GM21390 (cell line): ENCODE results near the gene GASK1B.

ENCODE experiments used
- ATAC-seq: cut with Tn5 transposase; IDR thresholded peaks from one replicate; pipeline ENCODE4 v1.9.1; 2021; ENCODE audit not compliant: unreplicated experiment

Gene GASK1B

DNA sequence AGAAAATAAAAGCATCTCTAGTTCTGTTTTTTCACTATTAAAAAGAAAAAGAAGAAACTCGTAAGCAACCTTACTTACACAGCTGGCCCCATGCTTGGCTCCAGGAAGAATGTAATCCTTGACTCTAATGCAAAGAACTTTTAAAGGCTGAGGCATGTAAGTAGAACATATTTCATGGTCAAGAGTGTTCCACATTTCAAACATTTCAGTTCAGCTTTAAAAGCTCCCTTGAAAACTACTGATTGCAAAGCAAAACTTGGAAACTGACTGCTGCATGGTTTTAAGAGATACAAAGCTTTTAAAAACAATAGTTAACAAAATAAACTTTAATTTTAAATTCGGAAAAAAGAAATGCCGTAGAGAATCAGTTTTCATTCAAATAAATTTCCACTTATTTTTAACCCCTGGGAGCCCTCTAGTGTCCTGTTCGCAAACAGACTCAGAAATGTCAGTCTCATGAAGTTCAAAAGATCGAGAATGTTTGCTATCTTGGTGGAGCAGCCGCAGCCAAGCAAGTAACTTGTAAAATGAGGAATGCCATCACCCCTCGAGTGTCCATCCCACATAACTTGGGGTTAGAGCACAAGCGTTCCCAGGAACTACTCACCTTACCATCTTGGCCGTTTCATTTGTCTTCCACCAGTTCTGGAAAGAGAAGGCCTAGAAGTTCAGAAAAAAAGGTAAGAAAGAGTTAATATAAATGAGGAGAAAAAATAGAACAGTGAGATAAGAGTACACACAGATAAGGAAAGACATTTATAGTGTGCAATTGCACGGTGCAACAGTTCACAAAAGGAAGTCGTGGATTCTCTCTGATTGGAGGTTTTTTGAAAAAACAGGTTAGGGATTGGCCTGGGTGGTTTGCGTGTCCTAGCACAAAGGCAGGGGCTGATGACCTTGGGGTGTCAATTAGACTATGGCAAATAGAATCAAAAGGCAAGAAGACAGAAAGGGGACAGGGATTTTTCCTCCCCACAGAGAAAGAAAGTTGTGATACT is at the start of gene GASK1B:
Gene GASK1B, minus strand, starts transcription at position 765 of the 998 bp plus-strand sequence. CDS start 1,650 bp downstream, outside the sequence.
- ATAC-seq, result peak; percentile 44

DNA sequence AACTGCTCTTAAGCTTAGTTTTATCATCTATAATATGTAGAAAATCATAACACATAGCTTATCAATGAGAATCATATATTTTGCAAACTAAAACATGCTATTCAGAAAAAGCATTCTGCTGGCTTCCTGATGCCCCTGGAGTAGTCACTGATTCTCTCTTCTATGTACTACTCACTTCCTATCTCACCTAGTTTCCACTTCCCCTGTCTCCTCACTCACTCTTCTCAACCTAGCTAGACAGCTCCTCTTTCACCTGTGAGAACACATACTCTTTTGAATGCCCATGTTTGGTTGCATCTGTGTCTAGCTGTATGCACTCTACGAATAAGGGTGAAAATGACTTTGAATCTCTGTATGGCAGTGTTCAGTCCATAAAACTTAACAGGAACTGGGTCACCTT is 46.8 kb upstream of the GASK1B start:
- ATAC-seq, result no peak

DNA sequence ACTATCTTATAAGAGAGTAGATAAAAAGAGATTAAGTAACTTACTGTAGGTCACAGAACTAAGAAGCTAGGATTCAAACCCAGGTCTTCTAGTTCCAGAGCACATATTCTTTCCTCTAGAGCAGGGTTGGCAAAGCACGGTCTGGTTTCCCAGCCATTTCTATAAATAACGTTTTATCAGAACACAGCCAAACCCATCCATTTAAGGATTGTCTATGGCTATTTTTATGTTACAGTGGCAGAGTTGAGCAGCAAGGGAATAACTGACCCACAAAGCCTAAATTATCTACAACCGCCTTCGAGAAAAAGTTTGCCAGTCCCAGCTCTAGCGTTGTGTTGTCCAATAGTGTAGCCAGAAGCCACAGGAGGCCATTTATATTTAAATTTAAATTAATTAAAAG is 44.9 kb upstream of the GASK1B start:
- no peak for ATAC-seq

DNA sequence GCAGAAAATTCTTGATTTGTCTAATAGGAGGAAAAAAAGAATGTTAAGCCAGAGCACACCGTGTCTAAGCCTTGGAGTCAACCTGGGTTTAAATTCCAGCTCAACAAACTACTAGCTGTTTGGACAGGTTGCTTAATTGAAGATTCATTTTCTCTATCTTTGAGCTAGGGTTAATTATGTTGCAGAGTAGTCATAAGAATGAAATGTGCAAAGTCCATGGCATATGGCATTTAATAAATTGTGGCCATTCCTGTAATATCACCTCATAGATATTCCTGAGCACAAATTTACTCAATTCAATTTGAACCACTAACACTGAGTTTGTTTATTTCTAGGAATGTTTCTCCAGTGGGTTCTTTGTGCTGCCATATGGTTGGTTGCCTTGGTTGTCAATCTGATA is 42.0 kb upstream of the GASK1B start:
- ATAC-seq, result no peak

DNA sequence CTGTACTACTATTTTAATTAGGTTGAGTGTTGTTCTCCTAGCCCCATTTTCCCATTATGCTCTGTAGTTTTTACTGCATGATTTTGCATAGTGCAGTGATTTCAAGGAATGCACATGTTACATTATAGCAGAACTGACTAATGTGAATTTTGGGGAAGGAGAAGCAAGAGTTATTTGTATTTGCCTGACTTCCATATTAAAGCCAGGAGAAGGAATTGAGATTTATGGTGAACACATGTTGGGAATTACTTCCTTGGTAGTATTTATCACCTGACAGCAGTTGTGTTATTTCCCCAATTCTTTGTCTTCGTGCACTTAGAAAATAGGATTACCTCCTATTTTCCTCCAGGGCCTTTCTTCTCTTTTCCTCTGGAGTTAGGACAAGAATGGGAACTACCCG is 40.6 kb upstream of the GASK1B start:
- no peak for ATAC-seq

DNA sequence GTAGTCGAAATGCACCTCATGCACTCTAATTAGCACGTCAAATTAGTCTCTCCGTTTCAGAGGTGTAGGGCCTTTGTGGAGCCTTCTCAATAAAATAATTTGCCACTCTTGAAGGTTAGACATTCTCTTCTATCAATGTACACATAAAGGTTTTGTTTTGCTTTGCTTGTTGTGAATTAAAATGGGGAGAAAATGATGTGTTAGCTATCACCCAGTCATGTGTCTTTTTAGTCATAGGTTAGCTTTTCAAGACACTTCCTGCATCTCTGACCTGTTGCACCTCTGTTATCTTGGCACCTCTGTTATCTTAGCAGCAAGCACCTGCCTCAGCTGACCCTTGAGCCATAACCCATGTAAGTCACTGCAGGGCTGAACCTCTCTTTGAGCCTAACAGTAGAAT is 38.4 kb upstream of the GASK1B start:
- ATAC-seq, result no peak

DNA sequence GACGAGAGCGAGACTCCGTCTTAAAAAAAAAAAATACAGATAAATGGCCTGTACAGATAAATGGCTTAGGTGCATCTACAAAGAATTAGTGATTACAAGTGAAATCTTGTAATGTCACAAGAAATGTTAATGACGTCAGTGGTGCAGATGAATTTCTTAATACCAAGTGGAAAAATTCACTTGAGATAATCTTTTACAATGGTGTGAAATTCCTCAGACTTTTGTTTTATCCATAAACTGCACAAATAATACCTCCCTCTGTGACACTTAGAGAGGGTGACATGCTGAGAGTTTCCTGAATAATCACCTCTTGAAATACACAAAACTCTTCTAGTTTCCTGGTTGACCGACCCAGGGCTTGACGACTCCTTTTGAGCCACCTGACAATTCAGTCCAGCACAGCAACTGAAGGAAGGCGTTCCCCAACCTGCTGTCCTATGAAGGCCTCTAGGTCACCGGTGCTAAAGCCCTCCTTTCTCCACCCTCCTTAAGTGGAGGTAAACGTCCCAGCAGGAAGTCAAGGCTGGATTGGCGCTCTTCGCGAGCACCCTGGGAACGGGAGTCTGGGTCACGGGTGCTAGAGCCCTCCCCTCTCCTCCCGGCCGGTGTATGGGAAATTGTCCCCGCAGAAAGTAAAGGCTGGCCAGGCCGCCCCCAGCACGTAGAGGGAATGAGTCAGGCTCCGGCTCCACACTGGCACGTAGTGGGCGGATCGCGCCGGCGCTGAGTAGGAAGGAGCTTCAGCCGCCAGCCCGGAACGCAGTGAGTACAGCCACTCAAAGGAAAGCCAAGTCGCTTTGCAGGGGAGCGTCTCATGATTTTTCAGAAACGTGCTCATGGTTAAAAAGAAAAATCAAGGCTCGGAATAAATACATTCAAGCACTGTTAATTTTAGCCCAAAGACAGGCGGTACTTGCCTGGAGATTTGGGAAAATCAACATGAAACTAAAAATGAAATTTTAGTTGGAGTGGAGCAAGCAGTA is 37.3 kb upstream of the GASK1B start, which contains the start of gene TMEM144:
Gene TMEM144, plus strand, starts transcription at position 662 of the 983 bp plus-strand sequence. CDS start 2,182 bp downstream, outside the sequence.
- ATAC-seq, result peak; percentile 87

DNA sequence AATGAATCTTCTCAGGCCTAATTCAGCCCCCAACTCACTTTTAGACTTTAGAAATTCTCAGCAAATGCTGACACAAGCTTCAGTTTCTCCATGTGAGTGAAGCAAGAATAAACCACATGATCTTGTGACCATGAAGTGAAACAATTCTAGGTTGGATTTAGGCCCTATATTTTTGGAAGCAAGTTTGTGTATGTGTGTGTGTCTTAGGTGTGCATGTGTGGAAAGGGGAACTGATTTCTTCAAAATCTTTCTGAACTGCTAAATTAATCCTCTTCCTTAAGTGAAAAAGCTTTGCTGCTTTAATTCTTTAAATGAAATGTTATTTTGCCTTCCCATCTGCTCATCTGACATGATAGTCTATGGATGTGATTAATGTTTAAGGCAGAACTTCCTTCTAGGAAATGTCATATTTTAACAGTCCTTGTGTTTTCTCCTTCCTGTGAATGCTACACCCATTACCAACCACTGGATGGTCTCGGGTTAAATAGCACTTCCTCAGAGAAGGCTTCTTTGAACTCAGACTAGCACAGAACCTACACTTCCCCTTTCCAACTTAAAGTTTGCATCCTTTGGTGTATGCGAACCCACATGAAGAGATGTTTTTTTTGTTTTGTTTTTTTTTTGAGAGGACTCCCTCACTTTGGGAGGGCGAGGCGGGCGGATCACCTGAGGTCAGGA is 36.3 kb upstream of the GASK1B start:
- peak; percentile 77 for ATAC-seq

DNA sequence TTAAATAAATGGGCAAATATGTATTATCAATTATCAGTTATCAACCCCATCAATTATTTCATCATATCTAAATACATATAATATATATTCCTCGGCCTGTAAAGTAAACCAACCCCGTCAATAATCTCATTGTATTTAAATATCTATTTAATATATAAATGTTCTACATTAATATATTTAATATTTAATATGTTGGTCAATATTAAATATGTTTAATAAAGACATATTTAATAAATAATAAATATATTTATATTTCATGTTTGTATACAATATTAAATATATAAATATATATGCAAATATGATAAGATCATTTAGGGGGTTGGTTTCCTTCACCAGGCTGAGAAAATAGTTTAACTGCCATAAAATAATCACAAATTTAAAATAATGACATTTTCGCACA is 31.1 kb upstream of the GASK1B start:
- no peak for ATAC-seq

DNA sequence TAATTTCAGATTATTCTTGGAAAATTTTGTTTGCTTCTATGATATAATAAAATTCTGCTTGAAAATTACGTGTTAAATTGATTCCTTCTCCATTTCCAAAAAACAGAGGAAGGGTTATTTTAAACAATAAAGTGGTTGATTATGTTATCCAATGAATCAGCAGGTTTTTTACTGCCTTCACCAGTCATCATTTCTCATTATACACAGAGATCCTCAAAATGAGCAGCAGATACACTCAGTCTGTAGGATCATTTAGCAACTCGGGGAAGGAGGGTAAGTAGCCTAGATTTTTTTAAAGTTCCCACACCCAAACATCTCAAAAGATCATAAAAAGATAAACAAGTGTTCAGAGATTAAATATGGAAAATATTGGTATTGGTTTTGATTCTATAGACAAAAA is 30.6 kb upstream of the GASK1B start:
- no peak for ATAC-seq

DNA sequence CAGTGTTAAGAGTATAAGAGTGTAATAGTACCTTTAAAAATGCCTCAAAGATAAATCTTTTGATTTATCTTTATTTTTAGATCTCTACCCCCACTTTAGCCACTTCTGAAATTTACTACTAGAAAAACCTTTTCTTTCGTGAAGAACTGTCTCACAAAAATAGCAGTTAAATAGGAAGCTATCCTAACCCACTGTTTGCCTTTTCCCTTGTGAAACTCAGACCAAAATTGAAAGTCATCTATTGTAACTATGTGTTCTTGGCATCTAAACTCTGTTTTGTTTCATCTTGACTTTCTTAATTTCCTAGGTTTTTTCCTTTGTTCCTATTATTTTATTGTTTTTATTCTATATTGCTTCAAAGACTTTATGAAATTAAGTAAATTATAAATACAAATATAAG is 29.7 kb upstream of the GASK1B start:
- no peak for ATAC-seq

DNA sequence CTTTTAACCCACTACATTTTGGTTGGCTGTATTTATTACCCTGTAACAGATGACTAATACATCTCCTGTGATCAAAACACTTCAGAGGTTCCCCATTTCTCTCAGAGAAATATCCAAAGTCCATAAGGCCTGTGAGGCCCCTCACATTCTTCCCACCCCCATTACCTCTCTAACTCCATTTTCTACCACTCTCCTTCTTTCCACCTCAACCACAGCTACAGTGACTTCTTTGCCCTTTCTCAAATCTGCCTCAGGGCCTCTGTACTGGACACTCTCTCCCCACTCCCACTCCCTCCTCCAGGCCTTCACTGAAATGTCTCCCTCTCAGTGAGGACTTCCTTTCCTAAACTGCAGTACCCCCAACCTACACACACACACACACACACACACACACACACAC is 29.1 kb upstream of the GASK1B start:
- no peak for ATAC-seq

DNA sequence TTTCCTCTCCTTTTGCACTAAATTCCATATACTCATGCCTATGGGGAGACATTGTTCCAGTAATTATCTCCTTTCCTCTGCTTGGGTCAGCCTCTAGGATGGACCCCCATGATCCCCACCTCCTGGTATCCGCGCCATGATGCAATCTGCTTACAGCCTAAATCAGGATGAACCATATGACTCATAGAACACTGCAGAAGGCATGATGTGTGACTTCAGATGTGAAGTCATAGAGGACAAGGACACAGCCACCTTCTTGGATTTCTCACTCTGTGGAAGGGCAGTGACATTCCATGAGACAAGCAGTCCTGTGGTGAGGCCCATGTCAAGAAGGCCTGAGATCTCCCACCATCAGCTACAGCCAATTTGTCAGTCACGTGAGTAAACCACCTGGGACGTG is 28.5 kb upstream of the GASK1B start:
- ATAC-seq, result no peak

DNA sequence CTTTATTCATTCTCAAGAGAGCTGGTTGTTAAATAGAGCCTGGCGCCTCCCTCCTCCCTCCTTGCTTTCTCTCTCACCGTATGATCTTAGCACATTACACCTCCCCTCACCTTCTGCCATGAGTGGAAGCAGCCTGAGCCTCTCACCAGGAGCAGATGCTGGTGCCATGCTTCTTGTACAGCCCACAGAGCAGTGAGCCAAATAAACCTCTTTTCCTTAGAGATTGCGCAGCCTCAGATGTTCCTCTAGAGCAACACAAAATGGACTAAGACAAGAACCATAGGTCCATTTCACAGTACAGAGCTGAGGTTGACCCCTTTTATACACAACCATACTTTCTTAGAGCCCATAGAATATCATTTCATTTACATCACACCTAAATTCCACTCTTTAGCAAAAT is 27.4 kb upstream of the GASK1B start:
- no peak for ATAC-seq

DNA sequence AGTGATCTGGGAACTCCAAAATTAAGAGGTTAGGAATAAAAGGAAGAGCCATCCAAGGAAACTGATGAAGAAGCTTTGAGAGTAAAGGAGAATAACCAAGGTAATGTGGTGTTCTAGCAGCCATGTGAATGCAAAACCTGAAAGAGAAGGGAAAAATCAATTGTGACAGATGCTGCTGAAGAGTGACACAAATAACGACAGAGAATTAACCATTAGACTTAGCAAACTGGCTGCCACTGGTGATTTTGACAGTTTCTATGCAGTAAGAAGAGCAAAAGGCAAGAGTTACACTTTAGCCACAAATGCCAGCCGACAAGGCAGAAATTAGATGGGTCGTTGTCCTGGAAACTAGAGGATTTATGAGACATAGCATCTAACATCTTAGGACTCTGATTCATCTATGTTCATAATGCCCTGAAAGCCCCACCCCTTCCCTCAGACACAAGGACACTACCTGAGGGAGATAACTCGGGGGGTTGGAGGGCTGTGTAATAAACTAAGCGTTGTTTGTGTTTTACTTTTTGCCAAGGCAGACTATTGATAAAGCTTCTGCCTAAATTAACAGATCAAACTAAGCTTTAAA is 24.5 kb upstream of the GASK1B start:
- no peak for ATAC-seq

DNA sequence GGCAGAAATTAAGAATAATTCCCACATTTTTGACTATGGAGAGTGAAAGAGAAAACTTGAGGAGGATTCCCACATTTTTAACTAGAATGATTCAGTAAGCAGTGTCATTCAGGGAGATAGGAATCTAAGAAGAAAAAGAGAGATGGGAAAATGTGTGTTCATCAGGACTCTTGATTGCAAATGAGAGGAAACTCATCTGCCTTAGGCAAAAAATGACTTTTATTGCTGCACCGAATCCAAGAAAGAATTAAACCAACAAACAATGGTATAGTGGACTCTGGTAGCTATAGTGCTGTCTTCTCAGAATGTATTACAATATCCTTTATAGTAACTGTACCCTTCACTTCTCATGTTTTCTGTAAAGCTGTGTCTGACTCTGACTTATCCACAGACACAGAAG is 22.5 kb upstream of the GASK1B start:
- ATAC-seq, result no peak

DNA sequence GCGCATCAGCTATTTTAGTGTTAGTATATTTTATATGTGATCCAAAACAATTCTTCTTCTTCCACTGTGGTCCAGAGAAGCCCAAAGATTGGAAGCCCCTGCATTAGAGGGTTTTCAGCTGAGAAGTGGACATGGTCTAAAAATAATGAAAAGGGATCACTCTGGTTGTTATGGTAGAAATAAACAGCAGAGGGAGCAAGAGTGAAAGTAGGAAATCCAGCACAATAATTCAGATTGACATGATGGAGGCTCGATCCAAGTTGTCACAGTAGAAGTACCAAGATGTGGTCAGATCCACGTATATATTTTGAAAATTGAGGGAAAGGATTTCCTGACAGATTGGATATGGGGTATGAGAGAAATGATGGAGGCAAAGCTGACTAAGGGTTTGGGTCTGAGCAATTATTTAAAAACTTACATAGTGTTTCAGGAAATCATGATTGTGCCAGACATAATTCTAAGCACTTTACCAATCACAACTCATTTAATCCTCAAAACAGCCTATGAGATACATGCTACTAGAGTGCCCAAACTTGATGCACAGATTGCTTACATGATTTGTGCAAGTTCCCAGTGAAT is 20.4 kb upstream of the GASK1B start:
- peak; percentile 80 for ATAC-seq

DNA sequence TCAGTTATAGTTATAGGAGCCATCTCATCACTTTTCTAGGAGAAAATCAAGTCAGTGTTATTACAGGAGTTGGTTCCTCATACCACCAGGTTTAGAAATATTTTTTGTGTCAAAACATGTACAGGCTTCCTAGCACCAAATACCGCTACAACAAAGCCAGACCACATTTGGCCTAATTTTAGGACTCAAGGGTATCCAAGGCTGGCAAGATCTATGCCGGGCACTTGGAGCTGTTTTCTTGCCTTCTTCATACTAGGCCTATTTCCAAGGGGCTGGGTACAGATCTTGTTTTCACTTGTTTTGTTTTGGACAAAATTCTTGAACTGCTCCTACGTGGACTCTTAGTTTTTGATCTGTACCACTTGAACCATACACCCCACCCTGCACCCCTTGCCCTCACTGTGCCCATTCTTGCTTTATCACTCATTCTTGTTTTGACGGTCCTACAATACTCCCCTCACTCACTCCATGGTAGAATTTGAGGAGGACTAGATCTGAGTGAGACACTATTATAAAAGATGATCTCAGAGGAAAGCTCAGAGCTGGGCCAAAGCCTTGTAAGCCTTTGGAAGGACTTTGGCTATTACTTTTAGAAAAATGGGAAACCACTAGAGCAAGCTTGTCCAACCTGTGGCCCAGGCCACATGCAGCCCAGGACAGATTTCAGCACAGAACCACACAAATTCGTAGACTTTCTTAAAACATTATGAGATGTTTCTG is 19.8 kb upstream of the GASK1B start:
- no peak for ATAC-seq

DNA sequence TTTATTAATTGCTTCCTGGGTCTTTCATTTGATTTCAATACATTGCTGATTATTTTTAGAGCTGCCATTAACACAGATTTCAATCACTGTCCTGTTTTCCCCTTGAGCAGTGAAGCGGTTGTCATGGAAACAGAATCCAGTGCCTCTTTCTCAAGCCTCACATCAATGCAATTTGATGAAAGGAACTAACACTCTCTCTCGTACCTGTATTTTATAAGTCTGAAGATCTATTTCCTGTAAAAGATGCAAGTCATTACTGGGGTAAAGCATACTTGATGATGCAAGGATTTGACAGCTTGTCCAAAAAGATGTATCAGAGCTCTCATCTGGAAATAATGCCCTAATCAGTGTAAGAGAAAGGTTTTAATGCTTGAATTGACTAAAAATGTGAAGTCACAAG is 17.9 kb upstream of the GASK1B start:
- ATAC-seq, result no peak
